ENCODE data around the gene SLC9A6.

SLC9A6 gene

DNA sequence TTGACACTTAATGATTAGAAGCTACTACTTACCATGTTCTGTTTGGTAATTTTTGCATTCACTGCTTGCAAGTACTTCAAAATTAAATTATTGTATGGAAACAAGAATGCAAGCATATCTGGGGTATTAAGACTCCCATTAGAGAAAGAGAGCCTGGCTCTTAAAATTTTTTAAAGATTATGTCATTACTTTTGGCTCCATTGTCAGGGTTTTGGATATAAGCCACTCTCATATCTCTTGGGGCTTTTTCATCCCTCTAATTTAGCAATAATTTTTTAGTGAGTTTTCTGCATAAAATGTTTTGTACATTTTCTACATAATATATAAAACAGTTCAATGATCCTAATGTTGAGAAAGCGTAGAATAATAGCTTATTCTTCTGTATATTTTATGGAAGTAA is 49.4 kb downstream of the SLC9A6 start:
- H3K4me3 ChIP-seq (ENCODE audit: low read depth, low read length) = no peak overlapping the region
- DNase-seq (ENCODE audit: low read depth) = no peak
- TF ChIP-seq, protein P1, sequence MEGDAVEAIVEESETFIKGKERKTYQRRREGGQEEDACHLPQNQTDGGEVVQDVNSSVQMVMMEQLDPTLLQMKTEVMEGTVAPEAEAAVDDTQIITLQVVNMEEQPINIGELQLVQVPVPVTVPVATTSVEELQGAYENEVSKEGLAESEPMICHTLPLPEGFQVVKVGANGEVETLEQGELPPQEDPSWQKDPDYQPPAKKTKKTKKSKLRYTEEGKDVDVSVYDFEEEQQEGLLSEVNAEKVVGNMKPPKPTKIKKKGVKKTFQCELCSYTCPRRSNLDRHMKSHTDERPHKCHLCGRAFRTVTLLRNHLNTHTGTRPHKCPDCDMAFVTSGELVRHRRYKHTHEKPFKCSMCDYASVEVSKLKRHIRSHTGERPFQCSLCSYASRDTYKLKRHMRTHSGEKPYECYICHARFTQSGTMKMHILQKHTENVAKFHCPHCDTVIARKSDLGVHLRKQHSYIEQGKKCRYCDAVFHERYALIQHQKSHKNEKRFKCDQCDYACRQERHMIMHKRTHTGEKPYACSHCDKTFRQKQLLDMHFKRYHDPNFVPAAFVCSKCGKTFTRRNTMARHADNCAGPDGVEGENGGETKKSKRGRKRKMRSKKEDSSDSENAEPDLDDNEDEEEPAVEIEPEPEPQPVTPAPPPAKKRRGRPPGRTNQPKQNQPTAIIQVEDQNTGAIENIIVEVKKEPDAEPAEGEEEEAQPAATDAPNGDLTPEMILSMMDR (conservative IDR thresholded peaks at IDR 0.05; ENCODE audit: low read depth, low read length) = no peak

- H3K4me3 ChIP-seq (ENCODE audit: low read depth, low read length) = no peak overlapping the region
- DNase-seq (ENCODE audit: low read depth) = no peak
Observed at GRCh38 chrX:136035663-136036062, 50.4 kb downstream of the SLC9A6 start.

DNA sequence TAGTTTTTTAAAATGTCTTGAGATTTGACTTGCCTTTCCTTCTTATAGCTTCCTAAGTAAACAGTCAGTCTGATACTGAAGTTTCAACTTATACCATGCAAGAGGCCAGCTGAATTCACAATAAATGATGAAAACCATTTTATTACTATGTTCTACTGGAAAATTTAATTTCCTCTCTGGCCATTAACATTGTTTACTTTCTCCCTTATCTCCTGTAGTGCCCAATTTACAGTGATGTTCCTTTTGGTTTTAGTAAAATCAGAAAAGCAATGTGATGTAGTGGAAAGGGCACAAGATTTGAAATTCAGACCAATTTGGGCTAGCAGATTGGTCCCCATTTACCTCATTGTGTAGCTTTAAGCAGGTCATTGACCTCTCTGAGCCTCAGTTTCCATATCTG is 54.2 kb downstream of the SLC9A6 start:
- TF ChIP-seq, protein P1 (conservative IDR thresholded peaks at IDR 0.05; ENCODE audit: low read depth, low read length) = no peak

More at GRCh38 chrX:136035663-136036062, 50.4 kb downstream of the SLC9A6 start:
- TF ChIP-seq, protein P1 (conservative IDR thresholded peaks at IDR 0.05; ENCODE audit: low read depth, low read length) = no peak

GRCh38 chrX:136039968-136040367 is 54.7 kb downstream of the SLC9A6 start:
- TF ChIP-seq, protein P1 (conservative IDR thresholded peaks at IDR 0.05; ENCODE audit: low read depth, low read length) = no peak
- no peak overlapping the region for H3K4me3 ChIP-seq (ENCODE audit: low read depth, low read length)
- no peak for DNase-seq (ENCODE audit: low read depth)

More for the DNA sequence above, 54.2 kb downstream of the SLC9A6 start:
- no peak overlapping the region for H3K4me3 ChIP-seq (ENCODE audit: low read depth, low read length)
- DNase-seq (ENCODE audit: low read depth) = no peak

DNA sequence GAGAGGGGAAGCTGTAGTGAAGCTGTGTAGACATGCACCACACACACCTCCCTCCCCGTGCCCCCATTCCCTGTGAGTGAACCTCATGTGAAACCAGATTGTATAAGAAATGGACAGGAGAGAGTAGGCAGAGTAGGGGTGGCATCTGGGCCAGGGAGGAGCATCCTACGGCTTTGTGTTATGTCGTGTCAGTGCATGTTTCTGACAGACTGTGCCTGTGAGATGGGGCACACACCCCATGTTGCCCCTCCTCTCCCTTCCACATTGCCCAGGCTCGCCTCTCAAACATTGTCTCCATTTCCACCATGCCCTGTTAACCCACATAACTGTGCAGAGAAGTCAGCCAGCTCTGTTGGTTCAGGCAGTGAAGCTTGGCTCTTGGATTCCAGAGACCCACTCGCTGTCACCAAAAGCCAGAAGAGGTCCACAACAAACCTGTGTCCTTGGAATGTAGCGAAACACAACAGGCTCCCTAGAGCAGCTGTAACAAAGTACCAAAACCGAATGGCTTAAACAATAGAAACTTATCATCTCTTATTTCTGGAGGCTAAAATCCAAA is 56.1 kb downstream of the SLC9A6 start:
- H3K4me3 ChIP-seq (ENCODE audit: low read depth, low read length) = no peak overlapping the region
- no peak for DNase-seq (ENCODE audit: low read depth)
- TF ChIP-seq, protein P1 (conservative IDR thresholded peaks at IDR 0.05; ENCODE audit: low read depth, low read length) = no peak

GRCh38 chrX:136045008-136045407 is 59.8 kb downstream of the SLC9A6 start:
- TF ChIP-seq, protein P1 (conservative IDR thresholded peaks at IDR 0.05; ENCODE audit: low read depth, low read length) = no peak
- no peak for DNase-seq (ENCODE audit: low read depth)
- no peak overlapping the region for H3K4me3 ChIP-seq (ENCODE audit: low read depth, low read length)

DNA sequence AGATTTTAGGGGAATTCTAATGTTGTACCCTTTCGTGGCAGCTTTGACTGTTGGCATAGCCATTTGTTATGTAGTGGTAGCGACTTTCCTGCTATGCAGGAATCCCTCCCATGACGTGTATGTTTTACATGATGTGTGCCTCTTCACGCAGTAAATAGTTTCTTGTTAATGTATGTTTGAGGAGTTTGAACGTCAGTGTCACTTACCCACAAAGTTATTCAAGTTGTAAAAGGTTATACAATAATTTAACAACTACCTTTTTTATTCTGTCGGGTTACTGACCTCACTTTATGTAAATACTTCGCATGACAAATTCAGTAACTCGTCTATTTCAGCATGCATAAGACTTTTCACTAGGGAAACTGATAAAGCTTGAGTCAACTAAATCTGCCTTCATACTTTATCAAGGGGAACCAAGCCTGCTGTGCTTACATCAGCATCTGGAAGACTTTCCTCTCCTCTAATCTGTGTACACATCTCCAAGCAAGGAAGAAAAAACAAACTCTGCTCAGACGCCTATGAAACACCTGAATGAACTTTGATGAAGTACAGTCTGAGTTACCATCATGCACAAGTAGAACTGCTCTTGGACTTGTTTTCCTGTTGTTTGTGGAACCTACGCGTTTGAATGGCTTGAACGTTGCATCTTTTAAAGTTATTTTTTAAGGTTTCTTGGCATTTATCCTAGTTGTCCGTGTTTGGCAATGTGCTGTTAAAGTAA is 61.2 kb downstream of the SLC9A6 start:
- no peak overlapping the region for H3K4me3 ChIP-seq (ENCODE audit: low read depth, low read length)
- TF ChIP-seq, protein P1 (conservative IDR thresholded peaks at IDR 0.05; ENCODE audit: low read depth, low read length) = no peak
- peak; percentile 77 for DNase-seq (ENCODE audit: low read depth)

All from choroid plexus epithelial cell (primary cell).